Liver (tissue), 3 donors: ENCODE results near the gene MDM4.

Experiments
- SP1 ChIP-seq: IDR thresholded peaks from 2 replicates; pipeline ENCODE4 v1.6.1; 2018; ENCODE audit warnings: antibody characterized with exemption, mild to moderate bottlenecking
- TF ChIP-seq, protein P1 (sequence below): fragments of 150-350 bp; IDR thresholded peaks from 2 replicates; pipeline ENCODE4 v1.5.1; 2017; ENCODE audit warnings: improper control_type of control experiment, low read depth, low read length; ENCODE audit not compliant: missing input control
- TF ChIP-seq, protein P2 (sequence below): IDR thresholded peaks from 2 replicates; pipeline ENCODE4 v1.6.1; 2016; ENCODE audit warnings: antibody characterized with exemption
- TF ChIP-seq, protein P3 (sequence below): IDR thresholded peaks from 2 replicates; pipeline ENCODE4 v1.6.1; 2016; ENCODE audit warnings: antibody characterized with exemption
- donor health status: healthy.
- donor health status: healthy.

DNA sequence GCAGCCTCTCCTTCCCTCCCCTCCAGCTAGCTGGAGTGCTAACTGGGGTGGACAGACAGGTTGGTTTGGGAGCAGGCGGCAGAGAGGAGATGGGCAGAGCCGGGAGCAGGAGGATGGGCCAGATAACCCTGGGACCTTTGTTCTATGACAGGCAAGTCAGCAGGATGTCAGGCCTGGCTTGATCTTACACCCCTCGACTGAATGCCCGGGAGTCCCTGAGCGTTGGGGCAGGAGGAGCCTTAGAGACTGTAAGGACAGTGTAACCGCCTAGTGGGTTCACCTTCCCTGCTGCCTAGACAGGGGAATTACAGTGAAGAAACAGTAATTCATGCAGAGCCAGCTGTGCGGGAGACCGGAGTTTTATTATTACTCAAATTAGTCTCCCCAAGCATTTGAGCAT is 60.2 kb downstream of the MDM4 start:
- TF ChIP-seq, protein P1, sequence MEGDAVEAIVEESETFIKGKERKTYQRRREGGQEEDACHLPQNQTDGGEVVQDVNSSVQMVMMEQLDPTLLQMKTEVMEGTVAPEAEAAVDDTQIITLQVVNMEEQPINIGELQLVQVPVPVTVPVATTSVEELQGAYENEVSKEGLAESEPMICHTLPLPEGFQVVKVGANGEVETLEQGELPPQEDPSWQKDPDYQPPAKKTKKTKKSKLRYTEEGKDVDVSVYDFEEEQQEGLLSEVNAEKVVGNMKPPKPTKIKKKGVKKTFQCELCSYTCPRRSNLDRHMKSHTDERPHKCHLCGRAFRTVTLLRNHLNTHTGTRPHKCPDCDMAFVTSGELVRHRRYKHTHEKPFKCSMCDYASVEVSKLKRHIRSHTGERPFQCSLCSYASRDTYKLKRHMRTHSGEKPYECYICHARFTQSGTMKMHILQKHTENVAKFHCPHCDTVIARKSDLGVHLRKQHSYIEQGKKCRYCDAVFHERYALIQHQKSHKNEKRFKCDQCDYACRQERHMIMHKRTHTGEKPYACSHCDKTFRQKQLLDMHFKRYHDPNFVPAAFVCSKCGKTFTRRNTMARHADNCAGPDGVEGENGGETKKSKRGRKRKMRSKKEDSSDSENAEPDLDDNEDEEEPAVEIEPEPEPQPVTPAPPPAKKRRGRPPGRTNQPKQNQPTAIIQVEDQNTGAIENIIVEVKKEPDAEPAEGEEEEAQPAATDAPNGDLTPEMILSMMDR, result no peak
- TF ChIP-seq SP1, result no peak
- TF ChIP-seq, protein P2, sequence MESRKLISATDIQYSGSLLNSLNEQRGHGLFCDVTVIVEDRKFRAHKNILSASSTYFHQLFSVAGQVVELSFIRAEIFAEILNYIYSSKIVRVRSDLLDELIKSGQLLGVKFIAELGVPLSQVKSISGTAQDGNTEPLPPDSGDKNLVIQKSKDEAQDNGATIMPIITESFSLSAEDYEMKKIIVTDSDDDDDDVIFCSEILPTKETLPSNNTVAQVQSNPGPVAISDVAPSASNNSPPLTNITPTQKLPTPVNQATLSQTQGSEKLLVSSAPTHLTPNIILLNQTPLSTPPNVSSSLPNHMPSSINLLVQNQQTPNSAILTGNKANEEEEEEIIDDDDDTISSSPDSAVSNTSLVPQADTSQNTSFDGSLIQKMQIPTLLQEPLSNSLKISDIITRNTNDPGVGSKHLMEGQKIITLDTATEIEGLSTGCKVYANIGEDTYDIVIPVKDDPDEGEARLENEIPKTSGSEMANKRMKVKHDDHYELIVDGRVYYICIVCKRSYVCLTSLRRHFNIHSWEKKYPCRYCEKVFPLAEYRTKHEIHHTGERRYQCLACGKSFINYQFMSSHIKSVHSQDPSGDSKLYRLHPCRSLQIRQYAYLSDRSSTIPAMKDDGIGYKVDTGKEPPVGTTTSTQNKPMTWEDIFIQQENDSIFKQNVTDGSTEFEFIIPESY, result no peak
- TF ChIP-seq, protein P3, sequence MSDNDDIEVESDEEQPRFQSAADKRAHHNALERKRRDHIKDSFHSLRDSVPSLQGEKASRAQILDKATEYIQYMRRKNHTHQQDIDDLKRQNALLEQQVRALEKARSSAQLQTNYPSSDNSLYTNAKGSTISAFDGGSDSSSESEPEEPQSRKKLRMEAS, result no peak
